CMK (cell line): ENCODE measurements around the gene TMEM150A.
"Not testable (repeated sequence)": the region's sequence is repeated elsewhere in the genome, so short reads cannot be mapped to it uniquely, and the experiment has no call there.

Experiments
- DNase-seq: peaks from one replicate; pipeline ENCODE4 v3.0.0-alpha.2; 2010; ENCODE audit warnings: low read depth

The TMEM150A gene, protein sequence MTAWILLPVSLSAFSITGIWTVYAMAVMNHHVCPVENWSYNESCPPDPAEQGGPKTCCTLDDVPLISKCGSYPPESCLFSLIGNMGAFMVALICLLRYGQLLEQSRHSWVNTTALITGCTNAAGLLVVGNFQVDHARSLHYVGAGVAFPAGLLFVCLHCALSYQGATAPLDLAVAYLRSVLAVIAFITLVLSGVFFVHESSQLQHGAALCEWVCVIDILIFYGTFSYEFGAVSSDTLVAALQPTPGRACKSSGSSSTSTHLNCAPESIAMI

DNA sequence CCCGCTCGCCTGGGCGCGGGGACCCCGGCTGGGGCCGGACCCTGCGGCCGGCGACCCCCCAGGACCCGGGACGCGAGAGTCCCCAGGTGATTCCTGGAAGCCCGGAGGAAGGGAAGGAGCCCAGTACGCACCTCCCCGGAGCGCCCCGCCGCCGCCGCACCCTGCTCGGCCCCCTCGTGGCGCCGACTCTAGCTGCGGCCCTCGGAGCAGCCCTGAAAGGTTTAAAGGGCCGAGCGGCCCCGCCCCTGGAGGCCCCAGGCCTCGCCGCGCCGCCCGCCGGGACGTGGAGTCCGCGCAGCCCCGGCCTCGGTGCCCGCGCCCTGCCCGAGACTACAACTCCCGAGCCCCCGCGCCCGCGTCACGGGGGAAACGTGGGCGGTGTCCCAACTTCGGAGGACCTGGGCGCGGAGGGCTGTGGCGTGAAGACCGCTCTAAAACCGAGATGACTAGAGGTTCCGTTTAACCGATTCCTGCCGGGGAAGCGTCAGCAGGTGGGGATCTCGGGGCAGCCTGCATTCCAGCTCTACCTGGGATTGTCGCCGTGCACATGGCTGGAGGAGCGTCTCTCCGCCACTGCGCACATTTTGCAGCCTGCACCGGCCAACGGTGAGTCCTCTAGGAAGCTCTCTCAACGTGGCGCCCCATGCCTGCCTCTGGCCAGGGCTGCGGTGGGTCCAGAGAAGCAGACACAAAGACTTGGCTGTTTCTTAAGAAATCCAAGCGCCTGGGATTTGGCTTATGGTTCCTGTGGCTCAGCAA lies at the start of gene TMEM150A:
TMEM150A (minus strand) TSS at position 223 of the 759 bp plus-strand sequence. CDS start 750 bp downstream, outside the sequence.
- DNase-seq: no peak

DNA sequence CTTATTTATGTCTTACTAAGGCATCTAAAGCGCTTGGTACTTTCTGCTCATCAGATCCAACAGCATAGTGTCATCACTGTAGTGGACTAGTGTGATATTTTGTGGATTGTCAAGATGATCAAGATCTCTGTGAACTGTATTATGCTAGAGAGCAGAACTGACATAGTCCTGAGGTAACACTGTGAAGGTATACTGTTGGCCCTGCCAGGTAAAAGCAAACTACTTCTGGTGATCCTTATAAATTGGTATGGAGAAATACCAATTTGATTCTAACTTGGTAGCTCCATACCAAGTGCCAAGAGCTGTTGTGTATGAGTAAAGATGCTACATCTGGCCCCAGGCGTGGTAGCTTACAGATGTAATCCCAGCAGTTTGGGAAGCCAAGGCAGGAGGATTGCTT lies 49.6 kb upstream of the TMEM150A start:
- DNase-seq: no peak

DNA sequence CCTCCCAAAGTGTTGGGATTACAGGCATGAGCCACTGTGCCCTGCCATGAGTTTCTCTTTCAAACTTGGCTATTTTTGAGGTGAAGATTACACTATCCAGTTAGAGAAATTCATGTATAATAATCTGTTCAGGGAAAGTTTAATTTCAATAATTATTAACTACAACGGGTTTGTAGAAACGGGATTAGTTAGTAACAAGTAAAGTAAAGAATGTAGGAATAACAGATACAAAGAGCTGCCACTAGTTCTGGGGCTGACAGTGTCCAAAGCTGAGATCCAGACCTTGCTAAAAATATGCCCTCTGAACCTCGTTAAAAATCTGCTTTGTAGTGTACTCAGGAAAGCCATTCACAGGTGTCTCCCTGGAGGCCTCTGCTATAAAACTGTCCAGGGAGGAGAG lies 48.6 kb upstream of the TMEM150A start:
- DNase-seq: no peak

DNA sequence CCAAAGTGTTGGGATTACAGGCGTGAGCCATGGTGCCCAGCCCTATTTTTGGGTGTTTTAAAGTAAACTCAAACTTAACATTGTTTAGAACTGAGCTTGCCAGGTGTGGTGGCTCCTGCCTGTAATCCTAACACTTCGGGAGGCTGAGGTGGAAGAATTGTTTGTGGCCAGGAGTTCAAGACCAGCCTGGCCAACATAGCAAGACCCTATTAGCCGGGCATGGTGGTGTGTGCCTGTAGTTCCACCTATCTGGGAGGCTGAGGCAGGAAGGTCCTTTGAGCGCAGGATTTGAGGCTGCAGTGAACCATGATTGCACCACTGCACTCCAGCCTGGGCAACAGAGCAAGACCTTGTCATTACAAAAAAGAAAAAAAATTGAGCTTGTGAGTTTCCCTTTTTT lies 48.0 kb upstream of the TMEM150A start:
- DNase-seq: no peak

DNA sequence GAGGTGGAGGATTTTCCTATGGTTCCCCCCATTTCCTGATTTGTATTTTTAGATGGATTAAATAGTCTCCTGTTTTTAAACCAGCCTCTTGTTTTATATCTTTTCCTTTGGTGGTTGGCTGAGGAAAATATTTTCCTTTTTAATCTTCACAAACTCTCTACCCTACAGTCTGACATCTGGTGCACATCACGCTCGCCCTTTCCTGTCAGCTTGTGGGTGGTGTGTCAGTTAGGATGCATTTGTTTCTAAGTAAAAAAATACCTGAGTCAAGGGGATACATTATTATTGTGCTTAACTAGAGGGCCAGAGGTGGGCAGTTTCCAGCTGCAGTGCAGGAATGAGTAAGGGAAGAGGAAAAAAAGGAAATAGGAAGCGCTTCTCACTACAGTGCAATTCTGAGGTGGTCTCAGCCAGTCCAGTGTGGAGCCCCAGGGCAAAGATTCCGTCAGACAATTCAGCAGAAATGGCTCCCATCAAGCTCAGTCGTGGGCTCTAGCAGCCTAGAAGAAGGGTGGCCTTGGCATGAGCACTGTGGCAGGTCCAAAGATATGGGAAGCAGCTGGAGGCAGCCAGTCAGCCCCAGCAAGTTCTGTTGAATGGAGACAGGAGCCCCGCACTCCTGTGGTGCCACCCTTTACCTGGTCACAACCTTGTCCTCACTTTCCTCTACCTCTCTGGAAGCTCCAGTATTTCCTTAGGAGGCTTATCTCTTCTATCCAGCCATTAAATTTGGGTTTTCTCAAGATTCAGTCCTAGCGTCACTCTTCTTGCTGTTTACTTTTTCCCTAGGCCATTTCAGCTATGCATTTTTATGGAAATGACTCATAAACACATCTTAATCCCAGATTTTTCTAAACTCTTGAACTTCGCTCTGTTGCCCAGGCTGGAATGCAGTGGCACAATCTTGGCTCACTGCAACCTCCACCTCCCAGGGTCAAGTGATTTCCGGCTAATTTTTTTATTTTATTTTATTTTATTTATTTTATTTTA lies 47.0 kb upstream of the TMEM150A start:
- DNase-seq: no peak

DNA sequence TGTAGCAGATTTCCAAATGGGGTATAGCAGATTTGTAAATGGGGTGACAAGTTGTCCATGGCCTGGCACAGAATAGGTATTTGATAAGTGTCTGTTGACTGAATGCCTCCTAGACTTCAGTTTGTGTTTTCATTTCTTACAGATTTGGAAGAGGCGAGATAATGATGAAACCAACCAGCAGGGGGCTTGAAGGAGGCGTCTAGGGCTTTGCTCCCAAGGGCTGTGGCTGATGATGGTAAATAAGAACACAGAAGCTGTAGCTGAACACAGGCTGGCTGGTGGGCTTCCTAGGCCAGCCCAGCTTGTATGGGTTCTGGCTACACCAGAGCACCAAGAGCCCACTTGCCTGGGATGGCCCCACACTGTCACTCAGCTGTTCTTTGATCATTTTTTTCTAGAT lies 46.1 kb upstream of the TMEM150A start:
- DNase-seq: no peak

DNA sequence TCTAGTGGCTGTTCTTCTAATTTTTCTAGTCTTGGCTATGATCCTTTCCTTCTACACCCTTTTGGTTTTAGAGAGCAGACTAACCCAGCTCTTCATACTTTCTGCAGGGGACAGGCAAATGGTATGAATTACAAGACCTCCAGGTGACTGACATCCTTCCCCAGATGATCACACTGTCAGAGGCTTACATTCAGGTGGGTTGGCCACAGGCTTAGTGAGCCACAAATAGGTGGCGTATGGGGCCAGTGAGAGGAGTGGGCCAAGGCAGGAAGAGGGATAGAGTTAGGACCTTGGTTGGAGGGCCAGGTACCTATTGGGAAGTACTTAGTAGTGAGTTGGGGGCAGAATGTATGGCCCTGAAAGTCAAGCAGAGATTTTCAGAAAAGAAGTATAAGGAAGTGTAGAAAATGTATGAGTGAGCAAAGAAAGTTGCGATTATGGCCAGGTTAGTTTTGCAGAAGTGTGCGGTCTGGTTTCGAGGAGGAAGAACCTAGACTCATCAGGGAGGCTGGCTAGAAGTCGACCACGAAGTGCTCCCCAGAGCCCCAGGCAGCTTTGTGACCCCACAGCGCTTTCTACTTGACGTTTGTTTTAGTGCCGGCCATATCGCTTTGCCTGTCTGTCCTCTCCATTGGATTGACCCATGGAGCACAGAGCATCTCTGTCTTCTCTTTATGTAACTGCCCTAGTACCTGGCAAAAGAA lies 45.5 kb upstream of the TMEM150A start:
- DNase-seq: no peak

DNA sequence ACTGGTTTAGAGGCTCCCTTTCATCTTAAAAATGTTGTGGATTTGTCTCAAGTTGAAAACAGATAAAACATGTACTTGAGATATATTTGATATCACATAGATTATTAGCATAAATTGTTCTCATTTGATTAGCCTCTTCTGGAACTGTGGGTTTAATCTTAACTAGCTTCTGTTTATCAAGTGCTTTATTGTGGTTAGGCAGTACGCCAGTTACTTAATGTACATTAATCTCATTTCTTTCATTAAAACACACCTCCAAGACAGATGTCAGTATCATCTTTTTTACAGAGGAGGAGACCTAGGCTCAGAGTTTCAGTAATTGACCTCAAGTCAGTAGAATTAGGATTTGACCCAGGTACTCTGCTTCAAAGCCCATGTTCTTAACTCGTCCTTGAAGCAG lies 43.7 kb upstream of the TMEM150A start:
- DNase-seq: no peak

DNA sequence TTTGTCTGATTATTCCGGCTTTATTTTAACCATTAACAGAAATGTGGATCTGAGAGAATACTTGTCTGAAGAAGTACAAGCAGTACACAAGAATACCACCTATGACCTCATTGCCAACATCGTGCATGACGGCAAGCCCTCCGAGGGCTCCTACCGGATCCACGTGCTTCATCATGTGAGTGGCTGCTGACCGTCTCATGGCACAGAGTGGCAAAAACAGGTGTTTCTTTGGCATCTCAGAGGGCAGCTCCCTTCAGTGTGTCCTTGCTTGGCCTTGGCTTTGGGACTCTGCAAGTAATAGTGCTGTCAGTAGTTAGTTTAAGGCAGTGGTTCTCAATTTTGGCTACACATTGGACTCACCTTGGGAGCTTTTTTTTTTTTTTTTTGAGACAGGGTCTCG lies 42.4 kb upstream of the TMEM150A start:
- no peak for DNase-seq

DNA sequence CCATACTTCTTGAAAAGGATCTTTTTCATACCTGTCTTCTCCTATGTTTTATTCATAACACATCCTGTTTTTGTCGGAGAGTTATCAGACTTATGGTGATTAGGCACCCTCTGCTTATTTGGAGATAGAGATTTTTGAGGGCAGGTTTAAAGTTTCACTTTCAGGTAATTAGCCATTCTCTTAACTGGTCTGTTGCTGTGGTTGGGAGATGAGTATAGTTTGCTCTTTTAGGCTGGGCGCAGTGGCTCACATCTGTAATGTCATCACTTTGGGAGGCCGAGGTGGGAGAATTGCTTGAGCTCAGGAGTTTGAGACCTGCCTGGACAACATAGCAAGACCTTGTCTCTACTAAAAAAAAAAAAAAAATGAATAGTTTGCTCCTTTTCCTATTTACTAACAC lies 40.2 kb upstream of the TMEM150A start:
- no peak for DNase-seq

DNA sequence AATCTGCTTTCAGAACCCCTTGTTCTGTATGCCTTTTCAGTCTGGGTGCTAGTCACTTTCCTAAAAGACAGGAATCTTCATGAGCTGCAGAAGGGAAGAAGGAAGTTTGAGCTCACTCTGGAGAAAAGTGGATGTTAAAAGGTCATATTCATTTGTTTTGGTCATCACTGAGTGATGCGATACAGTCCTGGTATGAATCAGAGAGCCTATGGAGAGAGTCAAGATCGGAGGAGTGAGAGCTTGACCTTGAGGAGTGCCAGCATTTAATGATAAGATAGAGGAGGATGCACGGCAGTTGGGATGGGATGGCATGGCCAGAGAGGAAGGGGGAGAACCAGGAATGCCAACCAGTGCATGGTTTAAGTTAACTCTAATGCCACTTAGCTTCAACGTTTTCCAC lies 33.1 kb upstream of the TMEM150A start:
- DNase-seq: no peak

DNA sequence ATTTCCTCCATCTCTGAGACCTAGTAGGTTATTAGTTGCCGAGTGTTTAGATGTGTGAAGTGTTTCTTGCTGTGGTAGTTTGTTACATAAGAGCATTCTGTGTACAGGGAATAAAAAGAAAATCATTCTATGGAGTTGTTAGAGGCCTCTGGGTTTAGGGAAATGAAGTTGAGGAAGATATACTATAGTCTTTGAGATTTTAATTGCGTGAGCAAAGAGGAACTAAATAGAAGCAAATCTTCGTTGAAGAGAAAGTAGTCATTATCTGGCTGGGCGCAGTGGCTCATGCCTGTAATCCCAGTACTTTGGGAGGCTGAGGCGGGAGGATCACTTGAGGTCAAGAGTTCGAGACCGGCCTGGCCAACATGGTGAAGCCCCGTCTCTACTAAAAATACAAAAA lies 32.5 kb upstream of the TMEM150A start:
- DNase-seq: no peak

DNA sequence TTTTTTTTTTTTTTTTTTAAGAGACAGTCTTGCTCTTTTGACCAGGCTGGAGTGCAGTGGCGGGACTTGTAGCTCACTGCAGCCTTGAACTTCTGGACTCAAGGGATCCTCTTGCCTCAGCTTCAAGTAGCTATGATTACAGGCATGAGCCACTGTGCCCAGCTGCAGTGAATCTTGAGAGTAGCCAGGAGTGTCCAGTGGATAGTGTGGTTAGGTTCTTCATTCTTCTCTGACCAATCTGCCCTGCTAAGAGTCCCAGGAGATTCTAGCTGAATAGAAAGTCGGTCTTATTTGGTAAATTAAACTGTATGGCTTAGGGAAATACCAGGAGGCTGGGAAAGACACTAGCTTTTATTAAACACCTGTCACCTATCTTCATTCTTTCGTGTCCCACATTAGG lies 28.8 kb upstream of the TMEM150A start:
- DNase-seq: no peak

DNA sequence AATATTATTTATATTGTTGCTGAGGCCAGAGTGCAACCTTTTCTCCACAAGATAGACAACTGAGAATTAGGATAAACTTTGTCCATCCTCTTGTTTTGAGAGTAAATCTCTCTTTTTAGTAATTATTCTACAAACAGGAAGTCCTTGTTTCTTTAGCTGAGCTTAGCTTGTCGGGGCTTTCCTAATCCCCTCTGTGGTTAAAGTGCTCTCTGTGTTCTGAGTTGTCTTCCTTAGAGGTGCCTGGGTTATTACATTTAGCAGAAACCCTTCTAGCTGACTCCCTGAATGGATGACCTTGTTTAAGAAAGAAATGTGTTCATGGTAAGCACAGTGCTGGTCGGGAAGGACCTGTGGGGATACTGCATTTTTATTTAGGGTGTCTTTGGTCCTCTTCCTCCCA lies 26.2 kb upstream of the TMEM150A start:
- DNase-seq: no peak

DNA sequence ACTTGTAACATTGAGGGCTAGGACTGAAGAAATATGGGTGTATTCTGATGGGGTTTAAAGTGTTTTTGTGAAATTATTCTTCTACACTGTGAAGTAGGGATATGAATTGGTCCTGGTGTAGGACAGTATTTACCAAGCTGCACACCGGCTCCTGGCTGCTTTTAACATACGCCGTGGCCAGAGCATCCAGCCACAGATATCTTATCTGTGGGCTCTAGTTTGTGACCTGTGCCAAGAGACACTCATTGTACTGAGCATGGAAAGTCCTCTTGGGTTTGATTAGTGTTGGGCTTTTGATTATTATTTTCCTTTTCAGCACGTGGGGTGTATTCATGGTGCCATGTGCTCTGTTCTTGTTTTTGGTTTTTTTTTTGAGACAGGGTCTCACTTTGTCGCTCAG lies 21.5 kb upstream of the TMEM150A start:
- DNase-seq: no peak

DNA sequence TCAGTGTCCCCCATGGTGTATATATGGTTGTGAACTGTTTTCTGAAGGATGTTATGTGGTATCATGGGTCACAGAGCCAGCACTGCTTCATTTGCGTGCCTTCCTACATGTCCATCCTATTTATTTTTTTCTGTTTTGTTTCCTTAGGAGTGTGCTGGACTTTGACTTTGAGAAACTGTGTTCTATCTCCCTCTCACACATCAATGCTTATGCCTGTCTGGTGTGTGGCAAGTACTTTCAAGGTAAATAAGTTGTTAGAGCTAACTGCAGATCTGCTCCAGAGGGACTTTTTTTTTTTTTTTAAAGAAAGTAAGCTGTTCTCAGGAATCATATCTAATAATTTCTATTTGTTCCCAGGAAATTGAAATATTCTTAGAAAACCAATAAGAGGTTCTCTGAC lies 18.8 kb upstream of the TMEM150A start:
- no peak for DNase-seq

DNA sequence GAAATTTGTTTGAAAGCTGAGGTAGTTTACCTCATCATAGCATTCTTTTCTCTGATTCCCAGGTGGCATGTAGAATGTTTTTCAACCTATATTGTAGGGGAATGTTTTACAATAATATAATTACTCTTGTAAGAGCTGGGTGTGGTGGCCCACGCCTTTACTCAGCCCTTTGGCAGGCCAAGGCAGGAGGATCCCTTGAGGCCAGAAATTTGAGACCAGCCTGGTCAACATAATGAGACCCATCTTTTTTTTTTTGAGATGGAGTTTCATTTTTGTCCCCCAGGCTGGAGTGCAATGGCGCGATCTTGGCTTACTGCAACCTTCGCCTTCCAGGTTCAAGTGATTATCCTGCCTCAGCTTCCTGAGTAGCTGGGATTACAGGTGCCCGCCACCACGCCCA lies 17.1 kb upstream of the TMEM150A start:
- no peak for DNase-seq

DNA sequence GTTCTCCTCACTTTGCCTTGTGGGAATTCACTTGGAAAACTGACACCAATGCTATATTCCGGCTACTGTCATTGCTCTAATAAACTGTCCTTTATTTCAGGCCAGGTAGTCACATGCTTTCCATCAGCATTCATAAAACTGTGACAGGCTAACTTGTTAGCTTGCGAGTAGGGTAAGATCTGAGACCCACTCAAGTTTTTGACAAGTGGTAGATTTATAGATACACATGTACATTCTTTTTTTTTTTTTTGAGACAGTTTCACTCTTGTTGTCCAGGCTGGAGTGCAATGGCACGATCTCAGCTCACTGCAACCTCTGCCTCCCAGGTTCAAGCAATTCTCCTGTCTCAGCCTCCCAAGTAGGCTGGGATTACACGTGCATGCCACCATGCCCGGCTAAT lies 15.2 kb upstream of the TMEM150A start:
- DNase-seq: not testable (repeated sequence)

DNA sequence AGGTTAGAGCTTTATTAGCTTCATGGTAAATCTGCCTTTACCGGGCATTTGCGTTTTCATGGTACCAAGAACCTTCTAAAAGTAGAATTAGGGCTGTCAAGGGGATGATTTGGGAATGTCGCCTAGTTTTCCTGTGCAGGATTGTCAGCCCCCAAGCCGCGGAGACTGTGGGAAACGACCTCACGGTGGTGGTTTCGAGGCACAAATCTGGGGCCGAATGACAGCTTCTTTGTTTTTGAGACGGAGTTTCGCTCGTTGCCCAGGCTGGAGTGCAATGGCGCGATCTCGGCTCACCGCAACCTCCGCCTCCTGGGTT lies 12.9 kb upstream of the TMEM150A start:
- DNase-seq: no peak

DNA sequence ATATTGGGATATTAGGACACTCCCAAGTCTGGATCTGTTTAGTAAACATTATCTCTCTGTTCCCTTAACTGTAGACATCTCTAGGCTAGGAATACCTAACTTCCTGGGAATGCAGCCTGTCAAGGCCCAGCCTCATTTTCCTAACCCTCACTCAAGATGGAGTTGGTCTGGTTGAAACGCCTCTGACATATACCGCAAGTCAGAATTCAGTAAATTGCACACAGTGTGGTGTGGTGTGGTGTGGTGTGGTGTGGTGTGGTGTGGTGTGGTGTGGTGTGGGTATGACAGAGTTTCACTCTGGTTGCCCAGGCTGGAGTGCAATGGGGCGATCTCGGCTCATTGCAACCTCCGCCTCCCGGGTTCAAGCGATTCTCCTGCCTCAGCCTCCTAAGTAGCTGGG lies 12.3 kb upstream of the TMEM150A start:
- not testable (repeated sequence) for DNase-seq

DNA sequence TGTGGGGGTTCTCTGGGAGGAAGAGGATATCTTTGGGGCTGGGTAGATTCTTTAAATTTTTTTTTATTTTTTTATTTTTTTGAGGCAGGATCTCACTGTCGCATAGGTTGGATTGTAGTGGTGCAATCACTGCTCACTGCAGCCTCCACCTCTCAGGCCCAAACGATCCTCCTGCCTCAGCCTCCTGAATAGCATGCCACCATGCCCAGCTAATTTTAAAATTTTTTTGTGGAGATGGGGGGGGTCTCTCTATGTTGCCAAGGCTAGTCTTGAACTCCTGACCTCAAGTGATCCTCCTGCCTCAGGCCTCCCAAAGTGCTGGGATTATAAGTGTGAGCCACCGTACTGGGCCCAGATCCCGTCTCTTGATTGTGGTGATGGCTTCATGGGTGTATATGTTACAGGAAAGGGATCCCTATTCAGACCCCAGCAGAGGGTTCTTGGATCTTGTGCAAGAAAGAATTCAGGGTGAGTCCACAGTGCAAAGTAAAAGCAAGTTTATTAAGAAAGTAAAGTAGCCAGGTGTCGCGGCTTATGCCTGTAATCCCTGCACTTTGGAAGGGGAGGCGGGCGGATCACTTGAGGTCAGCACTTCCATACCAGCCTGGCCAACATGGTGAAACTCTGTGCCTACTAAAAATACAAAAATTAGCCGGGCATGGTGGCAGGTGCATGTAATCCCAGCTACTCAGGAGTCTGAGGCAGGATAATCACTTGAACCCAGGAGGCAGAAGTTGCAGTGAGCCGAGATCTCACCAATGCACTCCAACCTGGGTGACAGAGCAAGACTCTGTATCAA lies 11.4 kb upstream of the TMEM150A start:
- no peak for DNase-seq
